ENCODE results near the gene RAD52. TPM values are rescaled to one million over a fixed set of nuclear protein-coding genes. Genes with fewer than 3 reads are reported as not detected.

Gene RAD52
- total RNA-seq, 4 donors from 2014 or later, result 6.6 to 18.8 (median 11.6) TPM

DNA sequence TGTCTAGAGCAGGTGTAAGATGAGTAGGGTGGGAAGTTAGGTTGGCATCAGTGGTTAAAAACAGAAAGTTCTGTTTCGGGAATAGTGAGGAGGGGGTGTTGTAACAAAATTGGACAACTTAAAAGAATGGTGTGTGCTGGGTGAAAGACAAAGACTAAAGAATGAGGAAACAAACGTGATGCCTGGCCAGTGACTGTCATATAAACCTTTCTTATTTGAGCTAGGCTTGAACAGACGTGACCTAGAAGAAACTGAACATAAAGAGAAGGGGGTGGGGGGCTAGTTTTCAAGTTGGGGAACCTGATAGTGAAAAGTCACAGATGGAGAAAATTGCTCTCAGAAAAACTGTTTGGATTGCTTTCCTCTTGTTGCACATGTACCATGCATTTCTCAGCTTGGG is 39.6 kb downstream of the RAD52 start:
- intact Hi-C loops (cut with DNase I), result no loop called here
- Histone ChIP-seq H3K4me3 (no peak overlapping the region), H3K9me3 (no peaks in the 10 kb centered on the region), H3K4me1 (peaks cover 0 to 22% (median 7%) of the 10 kb centered on the region in 4 donors), H3K36me3 (peaks cover 45 to 95% (median 85%) of the 10 kb centered on the region in 4 donors), H3K27ac (replicated peaks in 1 of 4) (no peak overlapping the region), H3K27me3 (no peaks in the 10 kb centered on the region)
- 72% methylated on average over 3 of the region's 3 CpGs for WGBS
- no peak for DNase-seq (ENCODE audit: extremely low spot score)
- TF ChIP-seq POLR2A (IDR thresholded peaks at IDR 0.05; ENCODE audit: low read depth) (no peak), POLR2AphosphoS5 (IDR thresholded peaks at IDR 0.05) (no peak), EP300 (IDR thresholded peaks at IDR 0.05) (no peak)
- TF ChIP-seq, protein P1, sequence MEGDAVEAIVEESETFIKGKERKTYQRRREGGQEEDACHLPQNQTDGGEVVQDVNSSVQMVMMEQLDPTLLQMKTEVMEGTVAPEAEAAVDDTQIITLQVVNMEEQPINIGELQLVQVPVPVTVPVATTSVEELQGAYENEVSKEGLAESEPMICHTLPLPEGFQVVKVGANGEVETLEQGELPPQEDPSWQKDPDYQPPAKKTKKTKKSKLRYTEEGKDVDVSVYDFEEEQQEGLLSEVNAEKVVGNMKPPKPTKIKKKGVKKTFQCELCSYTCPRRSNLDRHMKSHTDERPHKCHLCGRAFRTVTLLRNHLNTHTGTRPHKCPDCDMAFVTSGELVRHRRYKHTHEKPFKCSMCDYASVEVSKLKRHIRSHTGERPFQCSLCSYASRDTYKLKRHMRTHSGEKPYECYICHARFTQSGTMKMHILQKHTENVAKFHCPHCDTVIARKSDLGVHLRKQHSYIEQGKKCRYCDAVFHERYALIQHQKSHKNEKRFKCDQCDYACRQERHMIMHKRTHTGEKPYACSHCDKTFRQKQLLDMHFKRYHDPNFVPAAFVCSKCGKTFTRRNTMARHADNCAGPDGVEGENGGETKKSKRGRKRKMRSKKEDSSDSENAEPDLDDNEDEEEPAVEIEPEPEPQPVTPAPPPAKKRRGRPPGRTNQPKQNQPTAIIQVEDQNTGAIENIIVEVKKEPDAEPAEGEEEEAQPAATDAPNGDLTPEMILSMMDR (IDR thresholded peaks at IDR 0.05), result no peak

DNA sequence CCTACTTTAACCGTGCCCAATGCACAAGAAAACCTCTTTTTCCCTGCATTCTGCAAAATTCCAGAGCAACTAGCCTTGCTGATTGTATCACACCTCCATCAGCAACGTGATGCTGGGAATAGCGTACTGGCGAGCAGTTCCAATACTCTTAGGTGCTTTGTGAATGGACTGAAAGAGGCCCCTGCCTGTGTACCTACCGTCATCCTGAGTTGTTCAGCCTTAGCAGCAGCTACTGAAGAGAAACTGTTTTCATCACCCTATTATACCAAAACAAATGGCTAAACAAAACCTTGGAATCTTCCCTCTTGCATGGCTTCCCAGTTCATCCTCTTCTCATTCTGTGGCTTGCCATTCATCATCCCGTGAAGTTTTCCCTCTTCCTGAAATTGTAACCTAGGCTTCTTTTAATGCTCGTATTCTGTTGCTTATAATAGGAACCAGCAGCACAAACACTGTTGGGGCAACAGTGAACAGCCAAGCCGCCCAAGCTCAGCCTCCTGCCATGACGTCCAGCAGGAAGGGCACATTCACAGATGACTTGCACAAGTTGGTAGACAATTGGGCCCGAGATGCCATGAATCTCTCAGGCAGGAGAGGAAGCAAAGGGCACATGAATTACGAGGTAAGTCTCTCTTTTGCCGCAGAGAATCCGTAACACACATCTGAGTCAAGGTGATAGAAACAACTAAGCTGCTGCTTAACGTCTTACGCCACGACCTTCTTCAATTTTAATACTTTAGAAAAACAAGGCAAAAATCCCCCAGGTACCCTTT is 41.9 kb downstream of the RAD52 start:
- no peak for TF ChIP-seq EP300 (IDR thresholded peaks at IDR 0.05)
- Histone ChIP-seq H3K4me1 (peaks cover 4 to 30% (median 9%) of the 10 kb centered on the region in 4 donors), H3K4me3 (no peak overlapping the region), H3K27me3 (no peaks in the 10 kb centered on the region), H3K9me3 (no peaks in the 10 kb centered on the region), H3K27ac (replicated peaks in 1 of 4) (no peak overlapping the region), H3K36me3 (peaks cover 64 to 96% (median 84%) of the 10 kb centered on the region in 4 donors)
- intact Hi-C loops (cut with DNase I), result no loop called here
- 80% methylated on average over 16 of the region's 16 CpGs for WGBS
- DNase-seq (ENCODE audit: extremely low spot score), result no peak

DNA sequence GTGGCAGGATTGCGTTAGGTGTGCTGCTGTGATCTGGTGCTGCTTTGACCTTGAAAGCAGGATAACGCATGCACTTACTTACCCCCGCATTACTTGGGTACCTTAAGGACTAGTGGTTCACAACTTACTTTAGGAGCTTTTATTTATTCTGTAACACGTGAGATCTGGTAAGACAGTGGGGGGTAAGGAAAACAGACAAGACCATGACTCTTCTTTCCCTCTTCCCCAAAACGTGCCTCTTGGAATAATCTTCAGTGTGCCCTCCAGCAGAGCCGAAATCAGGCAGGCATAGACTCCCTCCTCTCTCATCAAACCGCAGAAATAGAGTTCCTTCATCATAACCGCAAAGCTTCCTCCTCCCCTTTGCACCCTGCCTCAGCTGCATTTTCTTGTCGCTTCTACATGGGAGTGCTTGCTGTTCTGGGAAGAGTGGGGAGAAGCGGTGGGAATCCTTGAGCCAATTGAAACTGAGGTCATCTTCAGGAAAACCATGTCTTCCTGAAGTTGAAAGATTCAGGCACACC is 43.4 kb downstream of the RAD52 start:
- Histone ChIP-seq H3K36me3 (peaks cover 79 to 100% (median 94%) of the 10 kb centered on the region in 4 donors), H3K4me1 (peaks cover 0 to 20% (median 6%) of the 10 kb centered on the region in 4 donors), H3K4me3 (no peak overlapping the region), H3K27ac (replicated peaks in 1 of 4) (no peak overlapping the region), H3K9me3 (no peaks in the 10 kb centered on the region), H3K27me3 (no peaks in the 10 kb centered on the region)
- TF ChIP-seq POLR2A (IDR thresholded peaks at IDR 0.05; ENCODE audit: low read depth) (no peak), EP300 (IDR thresholded peaks at IDR 0.05) (no peak), POLR2AphosphoS5 (IDR thresholded peaks at IDR 0.05) (no peak)
- TF ChIP-seq, protein P1 (IDR thresholded peaks at IDR 0.05), result no peak
- intact Hi-C loops (cut with DNase I), result no loop called here
- DNase-seq (ENCODE audit: extremely low spot score), result no peak
- WGBS, result 84% methylated on average over 10 of the region's 10 CpGs

DNA sequence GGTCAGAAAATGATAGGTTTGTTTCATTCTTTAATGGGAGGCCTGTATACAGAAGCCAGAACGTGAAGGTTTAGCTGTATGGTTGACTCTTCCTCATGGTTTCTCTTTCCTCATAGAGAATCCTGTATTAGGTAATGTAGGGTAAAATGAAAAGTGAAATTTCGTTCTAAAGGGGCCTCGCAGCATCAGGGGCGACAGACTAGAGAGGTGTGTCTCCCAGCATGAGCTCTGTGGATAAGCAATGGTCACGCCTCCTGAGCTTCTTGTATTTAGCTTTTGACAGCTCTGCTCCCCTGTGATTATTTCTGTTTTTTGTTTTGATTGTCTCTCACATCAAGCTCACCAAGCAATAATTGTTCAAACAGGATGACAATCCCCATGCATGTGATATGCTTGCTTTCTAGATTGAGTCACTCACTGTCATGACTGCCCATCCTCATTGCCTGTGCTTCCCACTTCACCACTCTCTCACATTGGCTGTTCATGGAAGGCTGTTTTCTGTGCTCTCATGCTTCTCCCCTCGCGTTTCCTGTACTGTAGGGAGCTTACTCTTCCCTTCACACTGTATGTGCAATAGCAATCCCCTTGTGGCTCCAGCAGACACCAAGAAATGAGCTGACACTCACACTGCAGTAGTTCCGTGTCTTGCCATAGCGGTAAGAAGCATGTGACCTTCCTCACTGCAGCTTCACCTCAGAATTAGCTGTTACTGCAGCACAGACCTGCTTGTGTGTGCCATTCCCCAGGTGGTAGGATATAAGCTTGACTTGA is 44.0 kb downstream of the RAD52 start:
- Histone ChIP-seq H3K4me1 (peaks cover 0 to 13% (median 6%) of the 10 kb centered on the region in 4 donors), H3K27me3 (no peaks in the 10 kb centered on the region), H3K36me3 (peaks cover 86 to 100% (median 96%) of the 10 kb centered on the region in 4 donors), H3K9me3 (no peaks in the 10 kb centered on the region), H3K4me3 (no peak overlapping the region), H3K27ac (replicated peaks in 1 of 4) (no peak overlapping the region)
- WGBS, result 84% methylated on average over 9 of the region's 9 CpGs
- no peak for DNase-seq (ENCODE audit: extremely low spot score)
- TF ChIP-seq, protein P1 (IDR thresholded peaks at IDR 0.05), result no peak
- TF ChIP-seq POLR2AphosphoS5 (IDR thresholded peaks at IDR 0.05) (no peak), EP300 (IDR thresholded peaks at IDR 0.05) (no peak), POLR2A (IDR thresholded peaks at IDR 0.05; ENCODE audit: low read depth) (no peak)
- intact Hi-C loops (cut with DNase I), result no loop called here

DNA sequence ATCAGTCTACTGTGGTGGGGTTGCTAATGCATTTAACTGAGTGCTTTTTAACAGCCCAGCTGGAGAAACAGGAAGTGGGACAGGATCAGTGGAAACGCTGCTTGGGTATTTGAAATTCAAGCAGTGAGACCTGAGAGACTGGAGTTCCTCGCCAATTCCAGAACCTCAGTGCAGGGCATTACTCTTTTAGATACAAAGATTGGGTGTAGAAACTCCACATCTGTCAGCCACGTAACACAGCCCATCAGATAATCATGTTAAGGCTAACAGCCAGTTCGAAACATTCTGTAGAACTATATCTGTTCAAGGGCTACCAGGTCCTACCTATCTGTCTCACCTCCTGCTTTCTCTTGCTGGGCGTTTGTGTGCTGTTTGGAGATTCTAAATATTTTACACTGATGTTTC is 45.5 kb downstream of the RAD52 start:
- no peak overlapping the region for H3K27ac ChIP-seq (replicated peaks in 1 of 4)
- no peaks in the 10 kb centered on the region for H3K9me3 ChIP-seq
- H3K27me3 ChIP-seq, result no peaks in the 10 kb centered on the region
- H3K4me1 ChIP-seq, result peaks cover 0 to 8% (median 6%) of the 10 kb centered on the region in 4 donors
- H3K36me3 ChIP-seq, result peaks cover 84 to 100% (median 96%) of the 10 kb centered on the region in 4 donors
- 78% methylated on average over 5 of the region's 5 CpGs for WGBS
- no peak for DNase-seq (ENCODE audit: extremely low spot score)
- no peak for TF ChIP-seq POLR2A (IDR thresholded peaks at IDR 0.05; ENCODE audit: low read depth)
- TF ChIP-seq, protein P1 (IDR thresholded peaks at IDR 0.05), result no peak
- TF ChIP-seq POLR2AphosphoS5 (IDR thresholded peaks at IDR 0.05), result no peak
- intact Hi-C loops (cut with DNase I), result no loop called here
- no peak overlapping the region for H3K4me3 ChIP-seq
